ENCODE measurements around the gene AAGAB.
"Not testable (repeated sequence)": the region's sequence is repeated elsewhere in the genome, so short reads cannot be mapped to it uniquely, and the experiment has no call there.

The AAGAB gene

GRCh38 chr15:67157521-67158252 is 96.8 kb downstream of the AAGAB start:
- no peak for TF ChIP-seq CTCF (IDR thresholded peaks at IDR 0.05; ENCODE audit: low read depth, low read length, missing control alignments)
- H3K27ac ChIP-seq: peak overlapping the region; percentile 35
- peaks cover 53% of the 10 kb centered on the region for H3K36me3 ChIP-seq (replicated peaks)
- DNase-seq: no peak
- in situ Hi-C loops (cut with HindIII; ENCODE audit: low pct_ligation_motif_present, low sequenced_read_pairs): no loop called here
- no peak overlapping the region for H3K4me3 ChIP-seq (ENCODE audit: low read depth, low read length)
- no peaks in the 10 kb centered on the region for H3K27me3 ChIP-seq (replicated peaks)

GRCh38 chr15:67156834-67157233 is 97.6 kb downstream of the AAGAB start:
- in situ Hi-C loops (cut with HindIII; ENCODE audit: low pct_ligation_motif_present, low sequenced_read_pairs): no loop called here
- H3K27ac ChIP-seq: no peak overlapping the region
- TF ChIP-seq CTCF (IDR thresholded peaks at IDR 0.05; ENCODE audit: low read depth, low read length, missing control alignments): no peak
- no peak for DNase-seq
- H3K4me3 ChIP-seq (ENCODE audit: low read depth, low read length): no peak overlapping the region
- peaks cover 59% of the 10 kb centered on the region for H3K36me3 ChIP-seq (replicated peaks)
- no peaks in the 10 kb centered on the region for H3K27me3 ChIP-seq (replicated peaks)

GRCh38 chr15:67156426-67156825 is 98.0 kb downstream of the AAGAB start:
- Histone ChIP-seq H3K27ac (no peak overlapping the region), H3K36me3 (replicated peaks) (peaks cover 59% of the 10 kb centered on the region), H3K4me3 (ENCODE audit: low read depth, low read length) (no peak overlapping the region), H3K27me3 (replicated peaks) (no peaks in the 10 kb centered on the region)
- in situ Hi-C loops (cut with HindIII; ENCODE audit: low pct_ligation_motif_present, low sequenced_read_pairs): no loop called here
- TF ChIP-seq CTCF (IDR thresholded peaks at IDR 0.05; ENCODE audit: low read depth, low read length, missing control alignments): no peak
- no peak for DNase-seq

GRCh38 chr15:67154249-67154648 is 100.2 kb downstream of the AAGAB start:
- no peak for DNase-seq
- peak overlapping the region; percentile 26 for H3K27ac ChIP-seq
- H3K27me3 ChIP-seq (replicated peaks): no peaks in the 10 kb centered on the region
- in situ Hi-C loops (cut with HindIII; ENCODE audit: low pct_ligation_motif_present, low sequenced_read_pairs): no loop called here
- no peak for TF ChIP-seq CTCF (IDR thresholded peaks at IDR 0.05; ENCODE audit: low read depth, low read length, missing control alignments)
- H3K36me3 ChIP-seq (replicated peaks): peaks cover 57% of the 10 kb centered on the region
- no peak overlapping the region for H3K4me3 ChIP-seq (ENCODE audit: low read depth, low read length)

GRCh38 chr15:67153044-67153443 is 101.4 kb downstream of the AAGAB start:
- DNase-seq; H3K4me3 ChIP-seq (ENCODE audit: low read depth, low read length); H3K27me3 ChIP-seq (replicated peaks); in situ Hi-C loops (cut with HindIII; ENCODE audit: low pct_ligation_motif_present, low sequenced_read_pairs): not testable (repeated sequence)
- H3K27ac ChIP-seq: peak overlapping the region; percentile 100
- peaks cover 58% of the 10 kb centered on the region for H3K36me3 ChIP-seq (replicated peaks)

- no peak overlapping the region for H3K4me3 ChIP-seq (ENCODE audit: low read depth, low read length)
- H3K27me3 ChIP-seq (replicated peaks): no peaks in the 10 kb centered on the region
- H3K27ac ChIP-seq: peak overlapping the region; percentile 100
- in situ Hi-C loops (cut with HindIII; ENCODE audit: low pct_ligation_motif_present, low sequenced_read_pairs): no loop called here
- DNase-seq: no peak
- no peak for TF ChIP-seq CTCF (IDR thresholded peaks at IDR 0.05; ENCODE audit: low read depth, low read length, missing control alignments)
- H3K36me3 ChIP-seq (replicated peaks): peaks cover 52% of the 10 kb centered on the region
These were observed 102.0 kb downstream of the AAGAB start for GRCh38 chr15:67152429-67152828.
